ENCODE measurements around the gene PTGFRN.
"Not testable (repeated sequence)": the region's sequence is repeated elsewhere in the genome, so short reads cannot be mapped to it uniquely, and the experiment has no call there.

The PTGFRN gene

GRCh38 chr1:116966791-116967190 is 57.1 kb downstream of the PTGFRN start:
- ChIA-PET POLR2A (no interaction called here), CTCF (no interaction called here)
- no peak overlapping the region for H3K4me3 ChIP-seq (ENCODE audit: low read depth, low read length)
- no peak for DNase-seq (ENCODE audit: low read depth, low spot score)
- TF ChIP-seq CTCF (IDR thresholded peaks at IDR 0.05; ENCODE audit: insufficient read depth, low read length, missing control alignments), result no peak

GRCh38 chr1:116968724-116969123 is 59.0 kb downstream of the PTGFRN start:
- H3K4me3 ChIP-seq (ENCODE audit: low read depth, low read length), result no peak overlapping the region
- ChIA-PET CTCF (interaction anchor here (1.0 kb wide), 1 partner anchor 232 kb away, joined by 3 read pairs; no protein-coding TSS in a partner anchor), POLR2A (no interaction called here)
- no peak for TF ChIP-seq CTCF (IDR thresholded peaks at IDR 0.05; ENCODE audit: insufficient read depth, low read length, missing control alignments)
- DNase-seq (ENCODE audit: low read depth, low spot score), result no peak

- TF ChIP-seq CTCF (IDR thresholded peaks at IDR 0.05; ENCODE audit: insufficient read depth, low read length, missing control alignments), result no peak
- POLR2A ChIA-PET, result no interaction called here
These were observed 61.6 kb downstream of the PTGFRN start for GRCh38 chr1:116971258-116971860.

GRCh38 chr1:116971965-116972673 is 62.4 kb downstream of the PTGFRN start:
- TF ChIP-seq CTCF (IDR thresholded peaks at IDR 0.05; ENCODE audit: insufficient read depth, low read length, missing control alignments), result no peak
- no peak for DNase-seq (ENCODE audit: low read depth, low spot score)
- ChIA-PET CTCF (no interaction called here), POLR2A (no interaction called here)
- H3K4me3 ChIP-seq (ENCODE audit: low read depth, low read length), result no peak overlapping the region

More at GRCh38 chr1:116971258-116971860, 61.6 kb downstream of the PTGFRN start:
- no peak overlapping the region for H3K4me3 ChIP-seq (ENCODE audit: low read depth, low read length)
- CTCF ChIA-PET, result no interaction called here
- no peak for DNase-seq (ENCODE audit: low read depth, low spot score)

- no peak overlapping the region for H3K4me3 ChIP-seq (ENCODE audit: low read depth, low read length)
- DNase-seq (ENCODE audit: low read depth, low spot score), result no peak
- CTCF ChIA-PET, result interaction anchor here (0.8 kb wide), 1 partner anchor 22 kb away, joined by 3 read pairs; no protein-coding TSS in a partner anchor
- POLR2A ChIA-PET, result no interaction called here
- no peak for TF ChIP-seq CTCF (IDR thresholded peaks at IDR 0.05; ENCODE audit: insufficient read depth, low read length, missing control alignments)
These were observed 62.9 kb downstream of the PTGFRN start for GRCh38 chr1:116972674-116973030.

- H3K4me3 ChIP-seq (ENCODE audit: low read depth, low read length); CTCF ChIA-PET; POLR2A ChIA-PET; DNase-seq (ENCODE audit: low read depth, low spot score): not testable (repeated sequence)
These were observed 70.6 kb downstream of the PTGFRN start for GRCh38 chr1:116980309-116980708.

All from AG04449 (cell line).